HepG2 (cell line): Measurements from ENCODE around the gene SH3PXD2A. TPM values are rescaled to one million over a fixed set of nuclear protein-coding genes. Genes with fewer than 3 reads are reported as not detected.

ENCODE experiments used
- ATAC-seq: fragments of 200-7000 bp; cut with Tn5 transposase; 3 replicates; pipeline ENCODE4 v1.9.1; 2020; ENCODE audit warnings: mild to moderate bottlenecking, moderate library complexity
- BruUV-seq: library from RNA; stranded (reverse); fragments of 400-500 nt; replicated peaks from 2 replicates; lab custom pipeline; 2021; lab: Mats Ljungman, UMichigan
- CTCF ChIA-PET: fragments of 300-600 bp; formaldehyde crosslinking; extraction: SDS; loops from one replicate; lab custom pipeline; 2021; ENCODE audit warnings: low total read pairs, inconsistent platforms, low intra/inter-chr PET ratio; lab: Yijun Ruan, JAX
- POLR2A ChIA-PET: fragments of 350-600 bp; sonication (Branson Sonifier 250); formaldehyde crosslinking; loops from one replicate; lab custom pipeline; 2020; ENCODE audit warnings: antibody characterized with exemption, inconsistent platforms; lab: Yijun Ruan, JAX
- DNase-seq: peaks from one replicate; pipeline ENCODE4 v3.0.0-alpha.2; 2015; ENCODE audit warnings: low spot score
- FAIRE-seq: peaks from 3 replicates; lab custom pipeline; 2011; peaks lifted over from hg19 to GRCh38; lab: Jason Lieb, UNC
- H2AFZ ChIP-seq: one replicate; pipeline ENCODE4 v1.6.1; 2011; ENCODE audit warnings: low read length, inconsistent platforms
- H3K27ac ChIP-seq: fragments of 300-600 bp; 3 replicates; pipeline ENCODE4 v1.8.0; 2011; ENCODE audit warnings: mixed run types, mild to moderate bottlenecking, mixed read lengths, low read length, inconsistent platforms; ENCODE audit not compliant: insufficient read depth; ENCODE audit errors: extremely low read length
- H3K27me3 ChIP-seq, 2 experiments: fragments of 200-600 bp in 1 of 2; 2 replicates in 1 of 2; 3 replicates in 1 of 2; pipeline versions ENCODE4 v1.6.0 to v1.8.0; 2011; ENCODE audit warnings: low read length in 2 of 2, mild to moderate bottlenecking in 2 of 2, moderate library complexity in 2 of 2, inconsistent platforms in 1 of 2; ENCODE audit not compliant: insufficient read depth in 2 of 2, control insufficient read depth in 1 of 2
- H3K36me3 ChIP-seq, 2 experiments: fragments of 200-600 bp in 1 of 2; replicated peaks in 1 of 2; 2 replicates in 1 of 2; 3 replicates in 1 of 2; pipeline versions ENCODE4 v1.5.1 to v1.8.0; 2011; ENCODE audit warnings: low read length in 2 of 2, inconsistent platforms in 1 of 2; ENCODE audit not compliant: insufficient read depth in 2 of 2, control insufficient read depth in 1 of 2
- H3K4me1 ChIP-seq: 2 replicates; pipeline ENCODE4 v1.5.1; 2012; ENCODE audit warnings: low read length, inconsistent platforms; ENCODE audit not compliant: insufficient read depth
- H3K4me2 ChIP-seq: 2 replicates; pipeline ENCODE4 v1.6.0; 2011; ENCODE audit warnings: low read depth, low read length, inconsistent platforms
- H3K4me3 ChIP-seq, 3 experiments: fragments of 200-600 bp in 1 of 3; sonication (generic), shearing (Covaris generic) in 1 of 3; replicated peaks in 1 of 3; 2 replicates each; pipeline ENCODE4 v1.5.1; 2011 to 2016; ENCODE audit warnings: low read length in 3 of 3, inconsistent platforms in 2 of 3, low read depth in 2 of 3, mild to moderate bottlenecking in 2 of 3, control low read depth in 1 of 3, mixed read lengths in 1 of 3; ENCODE audit not compliant: insufficient read depth in 1 of 3
- H3K79me2 ChIP-seq: one replicate; pipeline ENCODE4 v1.6.1; 2011; ENCODE audit warnings: low read length, inconsistent platforms; ENCODE audit not compliant: insufficient read depth
- H3K9ac ChIP-seq: 2 replicates; pipeline ENCODE4 v1.6.0; 2011; ENCODE audit warnings: mild to moderate bottlenecking, low read depth, low read length, inconsistent platforms; ENCODE audit not compliant: insufficient read depth
- H3K9me3 ChIP-seq: 2 replicates; pipeline ENCODE4 v1.5.1; 2012; ENCODE audit warnings: mild to moderate bottlenecking, low read length
- H4K20me1 ChIP-seq: 2 replicates; pipeline ENCODE4 v1.6.0; 2011; ENCODE audit warnings: inconsistent platforms, mild to moderate bottlenecking, low read length, moderate library complexity; ENCODE audit not compliant: insufficient read depth
- HDAC6 ChIP-seq: fragments of 200-600 bp; sonication (generic); IDR thresholded peaks from 2 replicates; pipeline ENCODE4 v1.7.0; 2017; ENCODE audit warnings: mild to moderate bottlenecking, antibody characterized with exemption, low read length, low read depth
- RBM22 ChIP-seq: fragments of 200-400 bp; formaldehyde crosslinking; optimal IDR thresholded peaks from 2 replicates; pipeline ENCODE3; 2017; ENCODE audit warnings: mild to moderate bottlenecking, low read length, moderate library complexity
- WGBS: methylation state at CpG from one replicate; pipeline ENCODE4 v1.1.6; 2017; ENCODE audit warnings: low lambda C conversion rate; 5-methylcytosine and 5-hydroxymethylcytosine counted together
- in situ Hi-C: cut with HindIII; loops from 2 replicates; pipeline ENCODE4 v1.10.0; 2017; ENCODE audit warnings: low pct_unique_long_range_greater_than_20kb; ENCODE audit not compliant: extremely low pct_ligation_motif_present
- intact Hi-C: fragments of 100-400 bp; cut with micrococcal nuclease; formaldehyde crosslinking; loops from one replicate; pipeline ENCODE4 v1.10.0; 2022; ENCODE audit not compliant: unreplicated experiment
- polyA plus RNA-seq, 8 experiments: library from polyadenylated mRNA; depleted of rRNA in 3 of 8; stranded (reverse) in 7 of 8; unstranded in 1 of 8; fragments of >200 nt; fragmentation: Illumina TruSeq in 4 of 8; extraction: Trizol in 4 of 8; gene quantifications; 2 replicates each; pipeline versions ENCODE4 v1.2.1 to v1.2.3, GENCODE V29; 2011 to 2016; ENCODE audit warnings: low read depth in 4 of 8, missing spikeins in 1 of 8, mixed read lengths in 1 of 8; ENCODE audit not compliant: insufficient read depth in 1 of 8
- total RNA-seq, 5 experiments: library from RNA; depleted of rRNA; stranded (reverse); fragments of >200 nt; fragmentation: Illumina TruSeq; extraction: Trizol; gene quantifications; 2 replicates each; pipeline ENCODE4 v1.2.3, GENCODE V29; 2016; ENCODE audit warnings: low read depth in 1 of 5
- TF ChIP-seq, protein P1 (sequence below): sonication (generic); formaldehyde crosslinking; IDR thresholded peaks from 2 replicates; pipeline ENCODE4 v1.4.0; 2020; ENCODE audit warnings: low read depth, mild to moderate bottlenecking, missing genetic modification reagents

Gene SH3PXD2A
- total and polyA plus RNA-seq, 2 of the 13 experiments (the other 11 are each of a cell fraction or from before 2014, with no cell fraction given) = 11.1 to 11.3 TPM

DNA sequence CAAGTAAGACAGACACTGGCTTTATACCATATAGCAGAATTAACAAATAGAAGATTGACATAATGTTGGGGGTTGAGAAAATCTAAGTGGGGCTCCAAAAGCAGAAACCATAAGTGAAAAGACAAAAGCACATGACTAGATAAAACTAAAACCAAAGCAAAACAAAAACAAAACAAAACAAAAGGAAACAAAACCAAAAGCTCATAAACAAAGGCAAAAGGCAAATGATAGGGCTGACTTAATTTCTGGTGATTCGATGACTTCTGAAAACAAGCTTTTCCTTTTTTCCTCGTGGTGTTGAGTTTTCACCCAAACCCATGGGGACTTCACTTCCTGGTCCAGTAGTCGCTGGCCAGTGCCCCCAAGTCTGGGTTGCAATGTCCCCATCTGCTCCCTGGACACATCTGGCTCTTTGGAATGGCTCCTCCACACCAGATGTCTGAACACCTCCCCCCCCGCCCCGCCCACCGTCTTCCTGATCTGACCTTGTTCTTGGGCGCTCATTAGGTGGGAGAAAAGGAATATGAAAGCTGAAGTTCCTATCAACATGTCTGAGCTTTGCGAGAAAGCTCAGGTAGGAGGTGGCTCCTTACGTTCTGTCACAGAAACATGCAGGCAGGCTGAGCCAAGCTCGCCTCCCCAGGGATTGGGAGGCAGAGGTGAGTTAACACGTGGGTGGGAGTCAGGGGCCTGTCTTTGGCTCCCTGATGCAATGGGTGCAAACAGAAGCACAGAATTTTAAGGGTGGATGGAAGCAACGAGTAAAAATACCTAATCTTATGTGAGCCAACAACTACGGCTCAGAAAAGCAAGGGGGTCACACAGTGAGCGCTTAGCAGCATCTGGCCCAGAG lies 240.8 kb downstream of the SH3PXD2A start:
- intact Hi-C loops (no loop called here), in situ Hi-C loops (no loop called here)
- Histone ChIP-seq H3K27me3 (no peaks in the 10 kb centered on the region), H3K4me2 (no peak overlapping the region), H3K4me3 (no peak overlapping the region), H3K36me3 (peaks cover 35 to 86% of the 10 kb centered on the region in 2 experiments), H3K4me1 (no peaks in the 10 kb centered on the region), H3K27ac (no peak overlapping the region), H3K9ac (no peak overlapping the region), H3K79me2 (no peaks in the 10 kb centered on the region), H2AFZ (no peak overlapping the region), H4K20me1 (peaks cover 2% of the 10 kb centered on the region; the same call in 1 of the 2 replicates), H3K9me3 (no peaks in the 10 kb centered on the region)
- no peak for ATAC-seq
- 95% methylated on average over 14 of the region's 14 CpGs for WGBS
- no TSS peak for BruUV-seq
- no peak for DNase-seq
- CTCF ChIA-PET = no interaction called here
- TF ChIP-seq RBM22 = peak; percentile 52
- TF ChIP-seq, protein P1, sequence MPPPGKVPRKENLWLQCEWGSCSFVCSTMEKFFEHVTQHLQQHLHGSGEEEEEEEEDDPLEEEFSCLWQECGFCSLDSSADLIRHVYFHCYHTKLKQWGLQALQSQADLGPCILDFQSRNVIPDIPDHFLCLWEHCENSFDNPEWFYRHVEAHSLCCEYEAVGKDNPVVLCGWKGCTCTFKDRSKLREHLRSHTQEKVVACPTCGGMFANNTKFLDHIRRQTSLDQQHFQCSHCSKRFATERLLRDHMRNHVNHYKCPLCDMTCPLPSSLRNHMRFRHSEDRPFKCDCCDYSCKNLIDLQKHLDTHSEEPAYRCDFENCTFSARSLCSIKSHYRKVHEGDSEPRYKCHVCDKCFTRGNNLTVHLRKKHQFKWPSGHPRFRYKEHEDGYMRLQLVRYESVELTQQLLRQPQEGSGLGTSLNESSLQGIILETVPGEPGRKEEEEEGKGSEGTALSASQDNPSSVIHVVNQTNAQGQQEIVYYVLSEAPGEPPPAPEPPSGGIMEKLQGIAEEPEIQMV (CRISPR knock-in tag) = no peak
- POLR2A ChIA-PET = no interaction called here
- no peak for FAIRE-seq

GRCh38 chr10:103613616-103614015 lies 241.8 kb downstream of the SH3PXD2A start:
- no peak for TF ChIP-seq HDAC6
- Histone ChIP-seq H4K20me1 (peaks cover 2% of the 10 kb centered on the region; the same call in 1 of the 2 replicates), H3K27ac (no peak overlapping the region), H2AFZ (no peak overlapping the region), H3K4me2 (no peak overlapping the region), H3K27me3 (no peaks in the 10 kb centered on the region), H3K9ac (no peak overlapping the region), H3K4me1 (no peaks in the 10 kb centered on the region), H3K4me3 (no peak overlapping the region), H3K9me3 (no peaks in the 10 kb centered on the region), H3K79me2 (no peaks in the 10 kb centered on the region), H3K36me3 (peaks cover 35 to 82% of the 10 kb centered on the region in 2 experiments)
- POLR2A ChIA-PET = no interaction called here
- CTCF ChIA-PET = no interaction called here
- ATAC-seq (no peak), FAIRE-seq (no peak), DNase-seq (no peak)
- 97% methylated on average over 2 of the region's 2 CpGs for WGBS
- in situ Hi-C loops (no loop called here), intact Hi-C loops (no loop called here)
- no TSS peak for BruUV-seq
